HCT116 (cell line): ENCODE data around the gene RASL11B. TPM values are rescaled to one million over a fixed set of nuclear protein-coding genes. Genes with fewer than 3 reads are reported as not detected.

Source experiments
- ATAC-seq: fragments of 200-7000 bp; cut with Tn5 transposase; 2 replicates; pipeline ENCODE4 v1.9.1; 2020; ENCODE audit warnings: mild to moderate bottlenecking, moderate library complexity
- BruUV-seq: library from RNA; stranded (reverse); fragments of 400-500 nt; replicated peaks from 2 replicates; lab custom pipeline; 2021; lab: Mats Ljungman, UMichigan
- CTCF ChIA-PET: fragments of 300-600 bp; sonication (Branson Sonifier 250); formaldehyde crosslinking; loops from one replicate; lab custom pipeline; 2021; ENCODE audit warnings: antibody characterized with exemption; lab: Charles Lee
- POLR2A ChIA-PET: fragments of 300-600, 350-600 bp; sonication (Branson Sonifier 250); formaldehyde crosslinking; loops from one replicate; lab custom pipeline; 2021; ENCODE audit warnings: antibody characterized with exemption; lab: Charles Lee
- RAD21 ChIA-PET, 2 experiments: fragments of 300-600 bp; sonication (Branson Sonifier 250); formaldehyde crosslinking; loops; one replicate each; lab custom pipeline; 2023; ENCODE audit warnings: low total read pairs in 2 of 2; ENCODE audit not compliant: uncharacterized antibody in 2 of 2, unreplicated experiment in 2 of 2, low non-redundant PET in 1 of 2; lab: Charles Lee
- DNase-seq: peaks from one replicate; pipeline ENCODE4 v3.0.0-alpha.2; 2010; ENCODE audit warnings: low read depth, low spot score
- H2AFZ ChIP-seq: fragments of 200-600 bp; shearing (Covaris generic), sonication (generic); 2 replicates; pipeline ENCODE4 v1.6.1; 2017; ENCODE audit warnings: low read depth, mixed run types, mixed read lengths, antibody characterized with exemption, low read length; ENCODE audit not compliant: poor library complexity, severe bottlenecking
- H3K27ac ChIP-seq: 2 replicates; pipeline ENCODE4 v1.5.1; 2012; ENCODE audit warnings: low read depth, low read length
- H3K27me3 ChIP-seq: fragments of 200-600 bp; sonication (generic); 2 replicates; pipeline ENCODE4 v1.6.1; 2016; ENCODE audit warnings: mixed run types, low read length, mixed read lengths; ENCODE audit not compliant: insufficient read depth
- H3K36me3 ChIP-seq, 2 experiments: fragments of 200-500 bp in 1 of 2; fragments of 200-600 bp in 1 of 2; sonication (Bioruptor generic) in 1 of 2; sonication (generic) in 1 of 2; 2 replicates each; pipeline versions ENCODE4 v1.5.1 to v1.6.1; 2014 to 2016; ENCODE audit warnings: low read length in 2 of 2, inconsistent platforms in 1 of 2, mixed read lengths in 1 of 2, mixed run types in 1 of 2; ENCODE audit not compliant: insufficient read depth in 2 of 2, control insufficient read depth in 1 of 2
- H3K4me1 ChIP-seq, 2 experiments: fragments of 200-600 bp in 1 of 2; sonication (generic) in 1 of 2; 2 replicates each; pipeline versions ENCODE4 v1.5.1 to v1.6.1; 2012 to 2017; ENCODE audit warnings: low read length in 2 of 2, inconsistent platforms in 1 of 2, mild to moderate bottlenecking in 1 of 2, mixed read lengths in 1 of 2, mixed run types in 1 of 2, moderate library complexity in 1 of 2; ENCODE audit not compliant: insufficient read depth in 2 of 2, control insufficient read depth in 1 of 2
- H3K4me2 ChIP-seq: fragments of 200-600 bp; sonication (generic); 2 replicates; pipeline ENCODE4 v1.6.1; 2017; ENCODE audit warnings: mixed run types, low read length, mixed read lengths
- H3K4me3 ChIP-seq, 2 experiments: fragments of 200-600 bp in 1 of 2; sonication (generic) in 1 of 2; replicated peaks in 1 of 2; 2 replicates each; pipeline ENCODE4 v1.5.1; 2011 to 2016; ENCODE audit warnings: low read length in 2 of 2, control low read depth in 1 of 2, low read depth in 1 of 2, mild to moderate bottlenecking in 1 of 2, mixed read lengths in 1 of 2, mixed run types in 1 of 2
- H3K79me2 ChIP-seq: fragments of 200-600 bp; sonication (generic); 2 replicates; pipeline ENCODE4 v1.6.1; 2017; ENCODE audit warnings: mild to moderate bottlenecking, mixed run types, low read length, moderate library complexity, mixed read lengths; ENCODE audit not compliant: insufficient read depth
- H3K9ac ChIP-seq: fragments of 200-600 bp; sonication (generic); 2 replicates; pipeline ENCODE4 v1.6.1; 2016; ENCODE audit warnings: low read length, mixed read lengths
- H3K9me2 ChIP-seq: fragments of 200-600 bp; sonication (generic), shearing (Covaris generic); 2 replicates; pipeline ENCODE4 v1.6.1; 2017; ENCODE audit warnings: mixed run types, mild to moderate bottlenecking, moderate library complexity; ENCODE audit not compliant: insufficient read depth
- H3K9me3 ChIP-seq, 2 experiments: fragments of 200-500 bp in 1 of 2; fragments of 200-600 bp in 1 of 2; sonication (Bioruptor generic) in 1 of 2; sonication (generic) in 1 of 2; 2 replicates each; pipeline ENCODE4 v1.6.1; 2014 to 2017; ENCODE audit warnings: low read length in 2 of 2, mixed read lengths in 2 of 2, inconsistent platforms in 1 of 2, low read depth in 1 of 2, mild to moderate bottlenecking in 1 of 2, mixed run types in 1 of 2, moderate library complexity in 1 of 2; ENCODE audit not compliant: control insufficient read depth in 1 of 2, insufficient read depth in 1 of 2
- H4K20me1 ChIP-seq: fragments of 200-600 bp; sonication (generic), shearing (Covaris generic); 2 replicates; pipeline ENCODE4 v1.6.1; 2017; ENCODE audit warnings: mixed run types, mild to moderate bottlenecking, moderate library complexity; ENCODE audit not compliant: insufficient read depth
- CEBPB ChIP-seq: IDR thresholded peaks from 2 replicates; pipeline ENCODE4 v1.6.1; 2012; ENCODE audit warnings: low read depth
- CTCF ChIP-seq, 3 experiments: fragments of 200-600 bp in 1 of 3; sonication (generic) in 1 of 3; IDR thresholded peaks in 2 of 3; conservative IDR thresholded peaks in 1 of 3; 2 replicates each; pipeline ENCODE4 v1.5.1; 2012 to 2017; ENCODE audit warnings: low read depth in 2 of 3, low read length in 2 of 3, antibody characterized with exemption in 1 of 3, borderline replicate concordance in 1 of 3, control low read depth in 1 of 3, mild to moderate bottlenecking in 1 of 3, mixed read lengths in 1 of 3, mixed run types in 1 of 3, moderate library complexity in 1 of 3; ENCODE audit not compliant: insufficient read depth in 1 of 3
- EGR1 ChIP-seq: IDR thresholded peaks from 2 replicates; pipeline ENCODE4 v1.6.1; 2012; ENCODE audit warnings: low read depth
- EZH2 ChIP-seq: fragments of 200-600 bp; sonication (generic); IDR thresholded peaks from 2 replicates; pipeline ENCODE4 v1.6.1; 2017; ENCODE audit warnings: antibody characterized with exemption, mixed run types
- FOSL1 ChIP-seq: IDR thresholded peaks from 2 replicates; pipeline ENCODE4 v1.6.1; 2012; ENCODE audit warnings: low read depth
- JUND ChIP-seq: IDR thresholded peaks from 2 replicates; pipeline ENCODE4 v1.6.1; 2012
- POLR2A ChIP-seq: IDR thresholded peaks from 2 replicates; pipeline ENCODE4 v1.7.0; 2011; ENCODE audit warnings: borderline replicate concordance; ENCODE audit not compliant: insufficient read depth, insufficient read length; ENCODE audit errors: extremely low read depth
- POLR2AphosphoS5 ChIP-seq: IDR thresholded peaks from 2 replicates; pipeline ENCODE4 v1.6.1; 2011; ENCODE audit warnings: mild to moderate bottlenecking, low read depth, low read length, moderate library complexity
- RAD21 ChIP-seq: IDR thresholded peaks from 2 replicates; pipeline ENCODE4 v1.6.1; 2012; ENCODE audit warnings: low read depth, mild to moderate bottlenecking
- SRF ChIP-seq: IDR thresholded peaks from 2 replicates; pipeline ENCODE4 v1.6.1; 2012; ENCODE audit warnings: low read depth
- TCF7L2 ChIP-seq: IDR thresholded peaks from 2 replicates; pipeline ENCODE4 v1.7.0; 2011; ENCODE audit warnings: borderline replicate concordance, inconsistent platforms; ENCODE audit not compliant: insufficient read depth, insufficient read length; ENCODE audit errors: extremely low read depth
- ZNF274 ChIP-seq: fragments of 200-500 bp; sonication (Bioruptor generic); IDR thresholded peaks from 2 replicates; pipeline ENCODE4 v1.6.1; 2014; ENCODE audit warnings: mild to moderate bottlenecking, low read depth, low read length, inconsistent platforms
- intact Hi-C: fragments of 100-400 bp; cut with micrococcal nuclease; formaldehyde crosslinking; loops from 2 replicates; pipeline ENCODE4 v1.10.0; 2022
- total RNA-seq: library from RNA; stranded (reverse); gene quantifications from one replicate; pipeline ENCODE4 v1.2.1, GENCODE V29; 2021; ENCODE audit not compliant: unreplicated experiment
- TF ChIP-seq, protein P1 (sequence below): IDR thresholded peaks from 2 replicates; pipeline ENCODE4 v1.6.1; 2012
- TF ChIP-seq, protein P2 (sequence below): IDR thresholded peaks from 2 replicates; pipeline ENCODE4 v1.6.1; 2012

The RASL11B gene
- total RNA-seq, 1 experiment from 2014 or later: 0.34 TPM

GRCh38 chr4:52869656-52870055 lies 7.5 kb downstream of the RASL11B start:
- no peaks in the 10 kb centered on the region for H4K20me1 ChIP-seq
- no peak for DNase-seq
- H3K9me2 ChIP-seq: no peaks in the 10 kb centered on the region
- no peaks in the 10 kb centered on the region for H3K36me3 ChIP-seq
- no peak overlapping the region for H3K9ac ChIP-seq
- H3K4me1 ChIP-seq: peaks cover 4 to 5% of the 10 kb centered on the region in 2 experiments; a peak in 2 of 4 replicates
- intact Hi-C loops: no loop called here
- H3K9me3 ChIP-seq: no peaks in the 10 kb centered on the region
- no TSS peak for BruUV-seq
- ChIA-PET POLR2A (no interaction called here), RAD21 (no interaction called here), CTCF (no interaction called here)
- no peak overlapping the region for H3K4me2 ChIP-seq
- no peaks in the 10 kb centered on the region for H3K79me2 ChIP-seq
- no peak for ATAC-seq
- no peak overlapping the region for H2AFZ ChIP-seq
- no peak overlapping the region for H3K27ac ChIP-seq
- H3K4me3 ChIP-seq: no peak overlapping the region
- no peak for TF ChIP-seq POLR2AphosphoS5
- TF ChIP-seq FOSL1: no peak
- no peak for TF ChIP-seq POLR2A
- TF ChIP-seq TCF7L2: no peak
- TF ChIP-seq, protein P1, sequence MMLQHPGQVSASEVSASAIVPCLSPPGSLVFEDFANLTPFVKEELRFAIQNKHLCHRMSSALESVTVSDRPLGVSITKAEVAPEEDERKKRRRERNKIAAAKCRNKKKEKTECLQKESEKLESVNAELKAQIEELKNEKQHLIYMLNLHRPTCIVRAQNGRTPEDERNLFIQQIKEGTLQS: no peak
- TF ChIP-seq JUND: no peak
- TF ChIP-seq ZNF274: no peak
- TF ChIP-seq, protein P2, sequence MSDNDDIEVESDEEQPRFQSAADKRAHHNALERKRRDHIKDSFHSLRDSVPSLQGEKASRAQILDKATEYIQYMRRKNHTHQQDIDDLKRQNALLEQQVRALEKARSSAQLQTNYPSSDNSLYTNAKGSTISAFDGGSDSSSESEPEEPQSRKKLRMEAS: no peak
- TF ChIP-seq EGR1: no peak
- TF ChIP-seq RAD21: no peak
- no peak for TF ChIP-seq CEBPB
- no peak for TF ChIP-seq EZH2
- no peak for TF ChIP-seq SRF
- TF ChIP-seq CTCF (IDR thresholded peaks at IDR 0.05 in 2 of 3, conservative IDR thresholded peaks at IDR 0.05 in 1 of 3; ENCODE audit: borderline replicate concordance in 1 of 3, insufficient read depth in 1 of 3, low read depth in 2 of 3, low read length in 2 of 3): no peak
- H3K27me3 ChIP-seq: no peaks in the 10 kb centered on the region
